Activated T-cell treated with anti-CD3 and anti-CD28 coated beads, Interleukin-2, amount 50 U/mL, for 72 hours (primary cell): ENCODE results near the gene CSPG4. TPM values are rescaled to one million over a fixed set of nuclear protein-coding genes. Genes with fewer than 3 reads are reported as not detected.
"Not testable (repeated sequence)": the region's sequence is repeated elsewhere in the genome, so short reads cannot be mapped to it uniquely, and the experiment has no call there.

Source experiments
- ATAC-seq, 2 donors: fragments of 150-1000 bp; cut with Tn5 transposase; replicated peaks in 1 of 2; 2 replicates each; pipeline ENCODE4 v1.10.0; 2021; ENCODE audit warnings: moderate library complexity in 2 of 2, mild to moderate bottlenecking in 1 of 2
- DNase-seq, 2 donors: peaks; one replicate each; pipeline ENCODE4 v3.0.0; 2021 to 2022; ENCODE audit warnings: mixed read lengths in 1 of 2
- H3K27ac Mint-ChIP-seq: one replicate; pipeline ENCODE4 v1.8.0; 2022; ENCODE audit warnings: mild to moderate bottlenecking, moderate library complexity, mixed read lengths
- H3K27me3 Mint-ChIP-seq: one replicate; pipeline ENCODE4 v1.8.0; 2022; ENCODE audit warnings: low read depth, mixed read lengths
- H3K36me3 Mint-ChIP-seq, 2 donors: one replicate each; pipeline ENCODE4 v1.8.0; 2022; ENCODE audit warnings: mixed read lengths in 2 of 2, mild to moderate bottlenecking in 1 of 2; ENCODE audit not compliant: insufficient read depth in 2 of 2
- H3K4me1 Mint-ChIP-seq: one replicate; pipeline ENCODE4 v1.8.0; 2022; ENCODE audit warnings: low read depth, mixed read lengths
- H3K4me3 Mint-ChIP-seq, 2 donors: one replicate each; pipeline ENCODE4 v1.8.0; 2022; ENCODE audit warnings: mild to moderate bottlenecking in 2 of 2, mixed read lengths in 2 of 2, moderate library complexity in 2 of 2
- H3K9me3 Mint-ChIP-seq, 2 donors: one replicate each; pipeline ENCODE4 v1.8.0; 2022; ENCODE audit warnings: mixed read lengths in 2 of 2
- total RNA-seq, 2 donors: library from RNA; stranded (reverse); gene quantifications; one replicate each; pipeline ENCODE4 v1.2.3, GENCODE V29; 2022

CSPG4 gene
- total RNA-seq, 2 donors from 2014 or later = not detected

- DNase-seq = no peak
- no peak for ATAC-seq
- Mint-ChIP-seq H3K27ac (no peak overlapping the region), H3K4me1 (peaks cover 15% of the 10 kb centered on the region), H3K4me3 (no peak overlapping the region), H3K36me3 (no peaks in the 10 kb centered on the region), H3K27me3 (peaks cover 16% of the 10 kb centered on the region), H3K9me3 (no peaks in the 10 kb centered on the region)
Measured at GRCh38 chr15:75751116-75751875, 38.6 kb upstream of the CSPG4 start.

GRCh38 chr15:75750261-75751050 is 37.8 kb upstream of the CSPG4 start:
- Mint-ChIP-seq H3K27ac (no peak overlapping the region), H3K4me3 (no peak overlapping the region), H3K36me3 (no peaks in the 10 kb centered on the region), H3K4me1 (peaks cover 15% of the 10 kb centered on the region), H3K9me3 (no peaks in the 10 kb centered on the region), H3K27me3 (peaks cover 25% of the 10 kb centered on the region)
- ATAC-seq = no peak
- DNase-seq = no peak

GRCh38 chr15:75749820-75750219 is 37.2 kb upstream of the CSPG4 start:
- Mint-ChIP-seq H3K4me1 (peaks cover 15% of the 10 kb centered on the region), H3K36me3 (no peaks in the 10 kb centered on the region), H3K27me3 (peaks cover 29% of the 10 kb centered on the region), H3K4me3 (no peak overlapping the region), H3K9me3 (no peaks in the 10 kb centered on the region), H3K27ac (no peak overlapping the region)
- DNase-seq = no peak
- ATAC-seq = no peak

- Mint-ChIP-seq H3K27ac (peak overlapping the region; percentile 20), H3K27me3 (peaks cover 29% of the 10 kb centered on the region), H3K4me3 (peak overlapping the region; percentile 21 to 44), H3K4me1 (peaks cover 15% of the 10 kb centered on the region)
- DNase-seq (peak; percentile 45 to 67), ATAC-seq (peak; percentile 98 to 99)
- not testable (repeated sequence) for H3K9me3 Mint-ChIP-seq, H3K36me3 Mint-ChIP-seq
Measured at GRCh38 chr15:75748882-75749281, 36.2 kb upstream of the CSPG4 start.

GRCh38 chr15:75747121-75747520 is 34.5 kb upstream of the CSPG4 start:
- H3K9me3 Mint-ChIP-seq, ATAC-seq, H3K36me3 Mint-ChIP-seq, DNase-seq, H3K4me3 Mint-ChIP-seq, H3K27ac Mint-ChIP-seq: not testable (repeated sequence)
- H3K4me1 Mint-ChIP-seq = peaks cover 15% of the 10 kb centered on the region
- peaks cover 29% of the 10 kb centered on the region for H3K27me3 Mint-ChIP-seq

GRCh38 chr15:75745305-75745704 is 32.7 kb upstream of the CSPG4 start:
- DNase-seq = no peak
- no peak overlapping the region for H3K27ac Mint-ChIP-seq
- H3K27me3 Mint-ChIP-seq = peaks cover 29% of the 10 kb centered on the region
- H3K9me3 Mint-ChIP-seq = no peaks in the 10 kb centered on the region
- peaks cover 15% of the 10 kb centered on the region for H3K4me1 Mint-ChIP-seq
- no peak overlapping the region for H3K4me3 Mint-ChIP-seq
- no peak for ATAC-seq
- no peaks in the 10 kb centered on the region for H3K36me3 Mint-ChIP-seq

GRCh38 chr15:75742346-75742745 is 29.7 kb upstream of the CSPG4 start:
- H3K9me3 Mint-ChIP-seq, H3K4me3 Mint-ChIP-seq, DNase-seq, ATAC-seq, H3K36me3 Mint-ChIP-seq, H3K27ac Mint-ChIP-seq, H3K4me1 Mint-ChIP-seq: not testable (repeated sequence)
- H3K27me3 Mint-ChIP-seq = peaks cover 37% of the 10 kb centered on the region

GRCh38 chr15:75739791-75740190 is 27.1 kb upstream of the CSPG4 start:
- peak overlapping the region; percentile 85 to 94 for H3K4me3 Mint-ChIP-seq
- no peaks in the 10 kb centered on the region for H3K36me3 Mint-ChIP-seq
- no peak for DNase-seq
- no peaks in the 10 kb centered on the region for H3K9me3 Mint-ChIP-seq
- peaks cover 16% of the 10 kb centered on the region for H3K27me3 Mint-ChIP-seq
- peaks cover 5% of the 10 kb centered on the region for H3K4me1 Mint-ChIP-seq
- H3K27ac Mint-ChIP-seq = no peak overlapping the region
- no peak for ATAC-seq

- no peaks in the 10 kb centered on the region for H3K36me3 Mint-ChIP-seq
- H3K27me3 Mint-ChIP-seq = peaks cover 16% of the 10 kb centered on the region
- no peak overlapping the region for H3K27ac Mint-ChIP-seq
Measured at GRCh38 chr15:75738647-75739325, 26.1 kb upstream of the CSPG4 start.

GRCh38 chr15:75738014-75738646 is 25.5 kb upstream of the CSPG4 start:
- ATAC-seq = no peak
- H3K36me3 Mint-ChIP-seq = no peaks in the 10 kb centered on the region
- H3K4me3 Mint-ChIP-seq = peak overlapping the region; percentile 85 to 94
- H3K9me3 Mint-ChIP-seq = no peaks in the 10 kb centered on the region
- peaks cover 16% of the 10 kb centered on the region for H3K27me3 Mint-ChIP-seq
- H3K4me1 Mint-ChIP-seq = peaks cover 8% of the 10 kb centered on the region
- H3K27ac Mint-ChIP-seq = no peak overlapping the region
- no peak for DNase-seq

More at GRCh38 chr15:75738647-75739325, 26.1 kb upstream of the CSPG4 start:
- Mint-ChIP-seq H3K9me3 (no peaks in the 10 kb centered on the region), H3K4me1 (peaks cover 5% of the 10 kb centered on the region), H3K4me3 (peak overlapping the region; percentile 85 to 94)
- peak; percentile 94 for DNase-seq
- peak; percentile 98 for ATAC-seq

- H3K4me3 Mint-ChIP-seq = peak overlapping the region; percentile 85 to 94
- H3K9me3 Mint-ChIP-seq, DNase-seq, ATAC-seq, H3K36me3 Mint-ChIP-seq, H3K27ac Mint-ChIP-seq: not testable (repeated sequence)
- peaks cover 20% of the 10 kb centered on the region for H3K27me3 Mint-ChIP-seq
- peaks cover 16% of the 10 kb centered on the region for H3K4me1 Mint-ChIP-seq
Measured at GRCh38 chr15:75737116-75738013, 24.7 kb upstream of the CSPG4 start.

GRCh38 chr15:75736256-75736655 is 23.6 kb upstream of the CSPG4 start:
- Mint-ChIP-seq H3K9me3 (no peaks in the 10 kb centered on the region), H3K4me3 (no peak overlapping the region), H3K27me3 (peaks cover 23% of the 10 kb centered on the region), H3K36me3 (no peaks in the 10 kb centered on the region), H3K27ac (no peak overlapping the region), H3K4me1 (peaks cover 27% of the 10 kb centered on the region)
- DNase-seq = no peak
- ATAC-seq = no peak
